GM21423 (cell line): ENCODE data around the gene SLC11A1.

Experiments
- ATAC-seq: cut with Tn5 transposase; IDR thresholded peaks from one replicate; pipeline ENCODE4 v1.9.1; 2021; ENCODE audit warnings: mild to moderate bottlenecking, moderate library complexity; ENCODE audit not compliant: unreplicated experiment

Gene SLC11A1

GRCh38 chr2:218381916-218382366, at the start of gene SLC11A1:
SLC11A1 (plus strand) TSS chr2:218382273; CDS start chr2:218382369, 96 bp downstream.
- ATAC-seq: no peak

- no peak for ATAC-seq
These were observed 49.8 kb upstream of the SLC11A1 start for GRCh38 chr2:218332288-218332687.

GRCh38 chr2:218332920-218333645, 49.0 kb upstream of the SLC11A1 start:
- no peak for ATAC-seq

- no peak for ATAC-seq
These were observed 47.5 kb upstream of the SLC11A1 start for GRCh38 chr2:218334531-218334930.

- ATAC-seq: no peak
These were observed 41.4 kb upstream of the SLC11A1 start for GRCh38 chr2:218340656-218341055.

- no peak for ATAC-seq
These were observed 40.7 kb upstream of the SLC11A1 start for GRCh38 chr2:218341381-218341780.

GRCh38 chr2:218342837-218343236, 39.2 kb upstream of the SLC11A1 start:
- no peak for ATAC-seq

GRCh38 chr2:218343591-218343990, 38.5 kb upstream of the SLC11A1 start:
- ATAC-seq: no peak

GRCh38 chr2:218344090-218344754, 37.9 kb upstream of the SLC11A1 start:
- no peak for ATAC-seq

GRCh38 chr2:218344755-218345417, 37.2 kb upstream of the SLC11A1 start:
- ATAC-seq: no peak

- no peak for ATAC-seq
These were observed 36.4 kb upstream of the SLC11A1 start for GRCh38 chr2:218345491-218346236.

- no peak for ATAC-seq
These were observed 34.9 kb upstream of the SLC11A1 start for GRCh38 chr2:218347172-218347571.

GRCh38 chr2:218354045-218354444, 28.0 kb upstream of the SLC11A1 start:
- ATAC-seq: no peak

GRCh38 chr2:218354850-218355443, 27.1 kb upstream of the SLC11A1 start:
- no peak for ATAC-seq

GRCh38 chr2:218357236-218358177, 24.6 kb upstream of the SLC11A1 start:
- no peak for ATAC-seq

- ATAC-seq: no peak
These were observed 21.6 kb upstream of the SLC11A1 start for GRCh38 chr2:218360453-218360852.

GRCh38 chr2:218362606-218363005, 19.5 kb upstream of the SLC11A1 start:
- ATAC-seq: no peak

- ATAC-seq: no peak
These were observed 18.3 kb upstream of the SLC11A1 start for GRCh38 chr2:218363736-218364135.

- no peak for ATAC-seq
These were observed 17.9 kb upstream of the SLC11A1 start for GRCh38 chr2:218364196-218364595.
